ENCODE results near the gene LDLRAD2.

- no peak for TF ChIP-seq EZH2phosphoT487 (IDR thresholded peaks at IDR 0.05; ENCODE audit: borderline replicate concordance)
- no peak for TF ChIP-seq REST (IDR thresholded peaks at IDR 0.05; ENCODE audit: low read depth)
- no peak for TF ChIP-seq CTCF (IDR thresholded peaks at IDR 0.05 in 2 of 3, conservative IDR thresholded peaks at IDR 0.05 in 1 of 3; ENCODE audit: borderline replicate concordance in 1 of 3, insufficient read depth in 1 of 3, low read depth in 2 of 3, low read length in 2 of 3)
- TF ChIP-seq ATF3 (IDR thresholded peaks at IDR 0.05) = no peak
- no peak for TF ChIP-seq JUND (IDR thresholded peaks at IDR 0.05)
- no peak for TF ChIP-seq POLR2A (IDR thresholded peaks at IDR 0.05; ENCODE audit: borderline replicate concordance, extremely low read depth, insufficient read depth, insufficient read length)
- TF ChIP-seq ELF1 (IDR thresholded peaks at IDR 0.05; ENCODE audit: borderline replicate concordance, low read depth) = no peak
- no peak for TF ChIP-seq EZH2 (IDR thresholded peaks at IDR 0.05)
- TF ChIP-seq RAD21 (IDR thresholded peaks at IDR 0.05; ENCODE audit: low read depth) = no peak
- TF ChIP-seq ZBTB33 (IDR thresholded peaks at IDR 0.05; ENCODE audit: extremely low read depth, insufficient replicate concordance, low read length) = no peak
- no peak for TF ChIP-seq POLR2AphosphoS5 (IDR thresholded peaks at IDR 0.05; ENCODE audit: low read depth, low read length)
- TF ChIP-seq MAX (IDR thresholded peaks at IDR 0.05) = no peak
- no peak for TF ChIP-seq SP1 (IDR thresholded peaks at IDR 0.05; ENCODE audit: low read depth)
- TF ChIP-seq SIN3A (IDR thresholded peaks at IDR 0.05; ENCODE audit: low read depth) = no peak
These were observed 25.4 kb downstream of the LDLRAD2 start for GRCh38 chr1:21837476-21837875.

All from HCT116 (cell line).